Lower leg skin (tissue), 4 donors: ENCODE data around the gene NAV3. TPM values are rescaled to one million over a fixed set of nuclear protein-coding genes. Genes with fewer than 3 reads are reported as not detected.

ENCODE experiments used
- DNase-seq, 2 donors: peaks; one replicate each; pipeline ENCODE4 v3.0.0-alpha.2; 2019; ENCODE audit warnings: low spot score in 2 of 2
- H3K4me3 ChIP-seq: fragments of 200-600 bp; sonication (generic); 2 replicates; pipeline ENCODE4 v1.5.1; 2017; ENCODE audit warnings: mild to moderate bottlenecking, low read depth; ENCODE audit not compliant: poor library complexity, severe bottlenecking
- CTCF ChIP-seq, 3 donors: fragments of 450-650 bp; IDR thresholded peaks; one replicate each; pipeline ENCODE4 v1.5.1; 2016; ENCODE audit warnings: antibody characterized with exemption in 3 of 3, mild to moderate bottlenecking in 3 of 3, moderate library complexity in 2 of 3
- POLR2A ChIP-seq, 2 donors: fragments of 450-650 bp; IDR thresholded peaks; one replicate each; pipeline ENCODE4 v1.6.1; 2016 to 2017; ENCODE audit warnings: antibody characterized with exemption in 2 of 2, mild to moderate bottlenecking in 1 of 2, moderate library complexity in 1 of 2
- WGBS, 2 donors: methylation state at CpG; one replicate each; pipeline ENCODE4 v1.1.5; 2018; 5-methylcytosine and 5-hydroxymethylcytosine counted together
- intact Hi-C: fragments of 100-400 bp; cut with DNase I; formaldehyde crosslinking; loops from one replicate; pipeline ENCODE4 v1.15.0; 2023; ENCODE audit warnings: low total_unique reads
- total RNA-seq, 4 donors: library from RNA; depleted of rRNA; stranded (reverse); fragments of >200 nt; gene quantifications; one replicate each; pipeline ENCODE4 v1.1.0, GENCODE V29; 2016

Gene NAV3
- total RNA-seq, 4 donors from 2014 or later: 8.0 to 22.5 (median 12.7) TPM

- no peak for DNase-seq
- WGBS, 2 donors: 90 to 95% methylated on average over 2 of the region's 2 CpGs
- TF ChIP-seq CTCF (IDR thresholded peaks at IDR 0.05) (no peak), POLR2A (IDR thresholded peaks at IDR 0.05) (no peak)
- intact Hi-C loops: no loop called here
- no peak overlapping the region for H3K4me3 ChIP-seq
Observed at GRCh38 chr12:78037707-78038106, 207.0 kb downstream of the NAV3 start.

DNA sequence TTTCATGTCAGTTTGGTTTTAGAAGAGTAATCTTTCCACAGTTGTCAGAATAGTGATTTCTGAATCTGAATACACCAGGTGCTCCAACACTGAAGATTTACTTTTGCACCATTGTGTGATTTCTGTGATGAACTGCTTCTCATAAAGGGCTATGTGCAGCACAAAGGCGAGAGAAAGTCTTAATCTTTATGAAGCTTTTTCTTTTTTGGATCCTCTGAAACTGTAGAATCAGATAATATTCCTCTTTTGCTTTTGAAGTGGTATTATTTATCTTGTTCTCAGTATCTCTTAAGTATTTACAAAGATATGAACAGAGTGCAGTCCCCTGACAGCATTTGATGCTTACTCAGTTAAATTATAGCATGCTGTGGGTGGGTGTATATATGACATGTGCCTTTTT lies 207.8 kb downstream of the NAV3 start:
- H3K4me3 ChIP-seq: no peak overlapping the region
- DNase-seq: no peak
- intact Hi-C loops: no loop called here
- no peak for TF ChIP-seq CTCF (IDR thresholded peaks at IDR 0.05)
- TF ChIP-seq POLR2A (IDR thresholded peaks at IDR 0.05): no peak
- 73 to 76% methylated on average over 1 of the region's 1 CpG for WGBS, 2 donors

GRCh38 chr12:78038986-78039385 lies 208.3 kb downstream of the NAV3 start:
- DNase-seq: no peak
- intact Hi-C loops: no loop called here
- H3K4me3 ChIP-seq: no peak overlapping the region
- TF ChIP-seq CTCF (IDR thresholded peaks at IDR 0.05) (no peak), POLR2A (IDR thresholded peaks at IDR 0.05) (no peak)
- WGBS, 2 donors: 82 to 83% methylated on average over 4 of the region's 4 CpGs

DNA sequence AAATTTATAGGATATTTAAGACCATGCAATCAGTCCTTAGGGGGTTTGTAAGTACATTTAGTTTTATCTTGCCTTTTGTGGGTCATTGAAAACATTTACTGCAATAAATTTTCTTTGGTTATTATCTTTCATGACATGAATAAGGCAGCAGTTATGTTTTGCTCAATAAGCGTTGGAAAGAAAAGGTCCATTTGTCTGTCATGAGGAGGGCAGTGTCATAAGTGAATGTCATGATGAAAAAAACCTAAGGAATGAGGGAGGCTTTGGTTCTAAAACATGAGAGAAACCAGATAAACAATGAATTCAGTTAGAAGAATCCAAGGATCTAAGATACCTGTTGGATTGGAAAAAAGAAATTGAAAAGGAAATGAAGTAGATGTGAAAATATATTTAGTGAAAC lies 209.4 kb downstream of the NAV3 start:
- no peak for DNase-seq
- 76 to 90% methylated on average over 1 of the region's 1 CpG for WGBS, 2 donors
- intact Hi-C loops: no loop called here
- no peak overlapping the region for H3K4me3 ChIP-seq
- TF ChIP-seq CTCF (IDR thresholded peaks at IDR 0.05): no peak
- TF ChIP-seq POLR2A (IDR thresholded peaks at IDR 0.05): no peak

DNA sequence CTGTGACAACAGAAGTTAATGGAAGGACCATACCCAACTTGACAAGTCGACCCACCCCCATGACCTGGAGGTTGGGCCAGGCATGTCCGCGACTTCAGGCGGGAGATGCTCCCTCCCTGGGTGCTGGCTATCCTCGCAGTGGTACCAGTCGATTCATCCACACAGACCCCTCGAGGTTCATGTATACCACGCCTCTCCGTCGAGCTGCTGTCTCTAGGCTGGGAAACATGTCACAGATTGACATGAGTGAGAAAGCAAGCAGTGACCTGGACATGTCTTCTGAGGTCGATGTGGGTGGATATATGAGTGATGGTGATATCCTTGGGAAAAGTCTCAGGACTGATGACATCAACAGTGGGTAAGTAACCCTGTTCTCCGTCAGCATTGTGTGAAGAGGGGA lies 220.1 kb downstream of the NAV3 start:
- intact Hi-C loops: loop anchor here (10.0 kb wide), 1 partner anchor 604 kb away; no protein-coding TSS in a partner anchor
- WGBS, 2 donors: 94 to 95% methylated on average over 12 of the region's 12 CpGs
- no peak for DNase-seq
- no peak overlapping the region for H3K4me3 ChIP-seq
- TF ChIP-seq CTCF (IDR thresholded peaks at IDR 0.05): no peak
- TF ChIP-seq POLR2A (IDR thresholded peaks at IDR 0.05): no peak

DNA sequence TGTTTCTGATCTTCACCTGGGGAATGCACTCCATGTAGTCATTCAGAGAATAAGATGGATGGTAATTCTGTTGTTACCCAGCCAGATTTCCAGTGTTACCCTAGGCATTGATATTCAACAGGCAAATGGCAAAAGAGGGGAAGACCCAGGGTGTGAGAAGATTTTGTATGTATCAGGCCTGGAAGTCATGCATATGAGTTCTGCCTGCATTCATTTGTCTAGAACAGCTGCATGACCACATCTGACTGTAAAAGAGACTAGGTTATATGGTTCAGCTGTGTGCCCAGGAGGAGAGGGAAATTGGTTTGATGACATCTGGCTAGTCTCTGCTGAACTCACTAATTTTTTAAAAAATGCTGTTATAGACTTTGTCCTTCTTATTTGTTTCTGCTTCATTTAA lies 224.9 kb downstream of the NAV3 start:
- intact Hi-C loops: loop anchor here (10.0 kb wide), 1 partner anchor 599 kb away; no protein-coding TSS in a partner anchor
- no peak overlapping the region for H3K4me3 ChIP-seq
- DNase-seq: no peak
- no peak for TF ChIP-seq CTCF (IDR thresholded peaks at IDR 0.05)
- no peak for TF ChIP-seq POLR2A (IDR thresholded peaks at IDR 0.05)
